ENCODE measurements around the gene ST3GAL4. TPM values are rescaled to one million over a fixed set of nuclear protein-coding genes. Genes with fewer than 3 reads are reported as not detected.
"Not testable (repeated sequence)": the region's sequence is repeated elsewhere in the genome, so short reads cannot be mapped to it uniquely, and the experiment has no call there.

ST3GAL4 gene
- total RNA-seq, 2 experiments from 2014 or later: 14.3 to 18.8 TPM

- no TSS peak for BruUV-seq (replicated peaks)
- intact Hi-C loops (cut with micrococcal nuclease; ENCODE audit: unreplicated experiment): no loop called here
- H3K4me1 ChIP-seq (ENCODE audit: insufficient read depth, low read length, poor library complexity, severe bottlenecking): peaks cover 15% of the 10 kb centered on the region
- peaks cover 25% of the 10 kb centered on the region; the same call in 1 of the 2 replicates for H3K79me2 ChIP-seq (ENCODE audit: insufficient read depth, low read depth, low read length)
- ChIA-PET POLR2A (interaction anchor here (0.6 to 0.7 kb wide), 2 partner anchors 27 to 740 kb away, joined by 3 read pairs; no protein-coding TSS in a partner anchor), CTCF (ENCODE audit: unreplicated experiment) (no interaction called here)
- H3K4me2 ChIP-seq (ENCODE audit: low read length): no peak overlapping the region
- TF ChIP-seq EZH2phosphoT487 (IDR thresholded peaks at IDR 0.05; ENCODE audit: borderline replicate concordance, low read depth, low read length) (no peak), CTCF (conservative IDR thresholded peaks at IDR 0.05; ENCODE audit: low read length) (peak; percentile 76)
- H3K9me3 ChIP-seq (ENCODE audit: low read length): no peaks in the 10 kb centered on the region
- no peak overlapping the region for H2AFZ ChIP-seq (ENCODE audit: low read length)
- H3K4me3 ChIP-seq (ENCODE audit: low read depth, low read length, poor library complexity, severe bottlenecking): no peak overlapping the region
- H4K20me1 ChIP-seq (ENCODE audit: insufficient read depth, low read length): no peaks in the 10 kb centered on the region
- DNase-seq (ENCODE audit: low spot score): peak; percentile 70
- no peak overlapping the region for H3K27ac ChIP-seq (ENCODE audit: low read depth, low read length, poor library complexity, severe bottlenecking)
- peaks cover 40% of the 10 kb centered on the region for H3K36me3 ChIP-seq (ENCODE audit: insufficient read depth, low read length)
- no peaks in the 10 kb centered on the region for H3K9me2 ChIP-seq (ENCODE audit: insufficient read depth, low read length)
These were observed 47.8 kb upstream of the ST3GAL4 start for GRCh38 chr11:126307706-126308105.

GRCh38 chr11:126308271-126308671, 47.2 kb upstream of the ST3GAL4 start:
- Histone ChIP-seq H3K79me2 (ENCODE audit: insufficient read depth, low read depth, low read length) (peaks cover 19% of the 10 kb centered on the region; the same call in 1 of the 2 replicates), H4K20me1 (ENCODE audit: insufficient read depth, low read length) (no peaks in the 10 kb centered on the region), H2AFZ (ENCODE audit: low read length) (no peak overlapping the region), H3K4me1 (ENCODE audit: insufficient read depth, low read length, poor library complexity, severe bottlenecking) (peaks cover 10% of the 10 kb centered on the region), H3K9me3 (ENCODE audit: low read length) (no peaks in the 10 kb centered on the region), H3K27ac (ENCODE audit: low read depth, low read length, poor library complexity, severe bottlenecking) (no peak overlapping the region), H3K4me3 (ENCODE audit: low read depth, low read length, poor library complexity, severe bottlenecking) (no peak overlapping the region), H3K36me3 (ENCODE audit: insufficient read depth, low read length) (peaks cover 45% of the 10 kb centered on the region), H3K9me2 (ENCODE audit: insufficient read depth, low read length) (no peaks in the 10 kb centered on the region), H3K4me2 (ENCODE audit: low read length) (no peak overlapping the region)
- no peak for DNase-seq (ENCODE audit: low spot score)
- ChIA-PET CTCF (ENCODE audit: unreplicated experiment) (no interaction called here), POLR2A (no interaction called here)
- no TSS peak for BruUV-seq (replicated peaks)
- no peak for TF ChIP-seq EZH2phosphoT487 (IDR thresholded peaks at IDR 0.05; ENCODE audit: borderline replicate concordance, low read depth, low read length)
- no peak for TF ChIP-seq CTCF (conservative IDR thresholded peaks at IDR 0.05; ENCODE audit: low read length)
- intact Hi-C loops (cut with micrococcal nuclease; ENCODE audit: unreplicated experiment): no loop called here

GRCh38 chr11:126308771-126309170, 46.7 kb upstream of the ST3GAL4 start:
- CTCF ChIA-PET (ENCODE audit: unreplicated experiment); H2AFZ ChIP-seq (ENCODE audit: low read length); H3K4me1 ChIP-seq (ENCODE audit: insufficient read depth, low read length, poor library complexity, severe bottlenecking); DNase-seq (ENCODE audit: low spot score); intact Hi-C loops (cut with micrococcal nuclease; ENCODE audit: unreplicated experiment); H3K4me3 ChIP-seq (ENCODE audit: low read depth, low read length, poor library complexity, severe bottlenecking); H3K4me2 ChIP-seq (ENCODE audit: low read length); H3K9me3 ChIP-seq (ENCODE audit: low read length); H3K27ac ChIP-seq (ENCODE audit: low read depth, low read length, poor library complexity, severe bottlenecking); H4K20me1 ChIP-seq (ENCODE audit: insufficient read depth, low read length); BruUV-seq (replicated peaks); H3K9me2 ChIP-seq (ENCODE audit: insufficient read depth, low read length): not testable (repeated sequence)
- POLR2A ChIA-PET: interaction anchor here (0.7 kb wide), 1 partner anchor 10 kb away, joined by 7 read pairs; no protein-coding TSS in a partner anchor
- Histone ChIP-seq H3K36me3 (ENCODE audit: insufficient read depth, low read length) (peaks cover 50% of the 10 kb centered on the region), H3K79me2 (ENCODE audit: insufficient read depth, low read depth, low read length) (peaks cover 15% of the 10 kb centered on the region; the same call in 1 of the 2 replicates)

Measured in OCI-LY7 (cell line).